ENCODE measurements around the gene FARP1.

DNA sequence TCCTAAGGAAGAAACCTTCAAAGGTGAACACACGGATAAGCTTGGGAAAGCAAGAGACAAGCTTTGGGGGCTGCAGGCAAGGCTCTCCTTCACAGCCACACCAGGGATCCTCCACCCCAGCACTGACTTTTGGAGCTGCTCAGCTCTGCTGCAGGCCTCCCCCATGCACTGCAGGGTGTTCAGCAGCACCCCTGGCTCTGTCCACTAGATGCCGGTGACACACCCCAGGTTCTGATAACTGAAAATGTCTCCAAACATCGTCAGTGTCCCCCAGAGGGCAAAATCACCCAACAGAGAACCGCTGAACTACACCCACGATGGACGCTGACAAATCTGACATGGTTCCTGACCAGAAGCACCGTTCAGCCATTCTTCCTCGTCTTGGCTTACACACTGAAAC is 343.5 kb downstream of the FARP1 start:
- no peak for TF ChIP-seq ATF7-NPFF (CRISPR knock-in tag; IDR thresholded peaks at IDR 0.05; ENCODE audit: low read depth)
- no peak for TF ChIP-seq BCL3 (CRISPR knock-in tag; IDR thresholded peaks at IDR 0.05)
- TF ChIP-seq CHD2 (IDR thresholded peaks at IDR 0.05; ENCODE audit: low read depth, low read length) = no peak

Measured in HepG2 (cell line).